ENCODE results near the gene WRAP73.

DNA sequence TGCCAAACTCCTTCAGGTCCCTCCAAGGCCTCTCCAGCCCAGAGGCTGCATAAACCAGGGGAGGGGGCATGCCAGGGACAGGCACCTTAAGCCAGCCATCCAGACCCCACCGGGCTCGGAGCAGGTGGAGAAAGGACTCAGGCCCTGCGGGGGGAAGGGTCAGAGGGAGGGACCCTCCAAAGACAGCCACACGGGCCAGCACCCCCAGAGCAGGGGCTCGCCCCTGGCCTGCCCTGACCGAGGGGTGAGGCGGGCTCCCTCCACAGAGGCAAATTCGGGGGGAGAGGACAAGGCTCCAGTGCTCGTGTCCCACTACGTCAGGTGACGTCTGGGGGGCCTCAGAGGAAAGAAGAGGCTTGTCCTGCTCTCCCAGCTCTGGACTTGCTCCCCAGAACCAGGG lies 46.7 kb downstream of the WRAP73 start:
- TF ChIP-seq SMAD1 (IDR thresholded peaks at IDR 0.05; ENCODE audit: low read depth, low read length, partially characterized antibody) (no peak), NBN (IDR thresholded peaks at IDR 0.05; ENCODE audit: low read depth) (no peak), EP300 (IDR thresholded peaks at IDR 0.05; ENCODE audit: low read length) (no peak), FOSL1 (tag; conservative IDR thresholded peaks at IDR 0.05) (no peak), ZNF696 (CRISPR knock-in tag; conservative IDR thresholded peaks at IDR 0.05) (no peak), CHD1 (IDR thresholded peaks at IDR 0.05; ENCODE audit: low read length) (no peak), ZNF232 (CRISPR knock-in tag; IDR thresholded peaks at IDR 0.05) (no peak), TEAD2 (tag; IDR thresholded peaks at IDR 0.05) (no peak), RAD51 (IDR thresholded peaks at IDR 0.05; ENCODE audit: borderline replicate concordance, low read depth) (no peak), CREB1 (IDR thresholded peaks at IDR 0.05) (no peak), CREB1 (CRISPR knock-in tag; IDR thresholded peaks at IDR 0.05) (no peak), CEBPB (tag; IDR thresholded peaks at IDR 0.05) (no peak), ZNF695 (CRISPR knock-in tag; IDR thresholded peaks at IDR 0.05) (no peak)
- TF ChIP-seq, protein P1, sequence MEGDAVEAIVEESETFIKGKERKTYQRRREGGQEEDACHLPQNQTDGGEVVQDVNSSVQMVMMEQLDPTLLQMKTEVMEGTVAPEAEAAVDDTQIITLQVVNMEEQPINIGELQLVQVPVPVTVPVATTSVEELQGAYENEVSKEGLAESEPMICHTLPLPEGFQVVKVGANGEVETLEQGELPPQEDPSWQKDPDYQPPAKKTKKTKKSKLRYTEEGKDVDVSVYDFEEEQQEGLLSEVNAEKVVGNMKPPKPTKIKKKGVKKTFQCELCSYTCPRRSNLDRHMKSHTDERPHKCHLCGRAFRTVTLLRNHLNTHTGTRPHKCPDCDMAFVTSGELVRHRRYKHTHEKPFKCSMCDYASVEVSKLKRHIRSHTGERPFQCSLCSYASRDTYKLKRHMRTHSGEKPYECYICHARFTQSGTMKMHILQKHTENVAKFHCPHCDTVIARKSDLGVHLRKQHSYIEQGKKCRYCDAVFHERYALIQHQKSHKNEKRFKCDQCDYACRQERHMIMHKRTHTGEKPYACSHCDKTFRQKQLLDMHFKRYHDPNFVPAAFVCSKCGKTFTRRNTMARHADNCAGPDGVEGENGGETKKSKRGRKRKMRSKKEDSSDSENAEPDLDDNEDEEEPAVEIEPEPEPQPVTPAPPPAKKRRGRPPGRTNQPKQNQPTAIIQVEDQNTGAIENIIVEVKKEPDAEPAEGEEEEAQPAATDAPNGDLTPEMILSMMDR (IDR thresholded peaks at IDR 0.05 in 2 of 3, conservative IDR thresholded peaks at IDR 0.05 in 1 of 3; ENCODE audit: insufficient read depth in 2 of 3, low read depth in 1 of 3, low read length in 3 of 3): no peak
- TF ChIP-seq, protein P2, sequence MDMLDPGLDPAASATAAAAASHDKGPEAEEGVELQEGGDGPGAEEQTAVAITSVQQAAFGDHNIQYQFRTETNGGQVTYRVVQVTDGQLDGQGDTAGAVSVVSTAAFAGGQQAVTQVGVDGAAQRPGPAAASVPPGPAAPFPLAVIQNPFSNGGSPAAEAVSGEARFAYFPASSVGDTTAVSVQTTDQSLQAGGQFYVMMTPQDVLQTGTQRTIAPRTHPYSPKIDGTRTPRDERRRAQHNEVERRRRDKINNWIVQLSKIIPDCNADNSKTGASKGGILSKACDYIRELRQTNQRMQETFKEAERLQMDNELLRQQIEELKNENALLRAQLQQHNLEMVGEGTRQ (CRISPR knock-in tag; IDR thresholded peaks at IDR 0.05): no peak
